GM18951 (cell line): ENCODE measurements around the gene RABGEF1.
A peak's percentile ranks its signal among the peaks of the same experiment; 100 is the strongest.
"Not testable (repeated sequence)": the region's sequence is repeated elsewhere in the genome, so short reads cannot be mapped to it uniquely, and the experiment has no call there.

Experiments used
- POLR2A ChIP-seq: IDR thresholded peaks from 4 replicates; pipeline ENCODE4 v1.6.1; 2011; ENCODE audit warnings: mild to moderate bottlenecking; ENCODE audit not compliant: insufficient read length, insufficient read depth; ENCODE audit errors: extremely low read depth
- in situ Hi-C: fragments of 300-500 bp; cut with MboI; formaldehyde crosslinking; loops from one replicate; pipeline ENCODE4 v1.12.0; 2022; ENCODE audit warnings: low sequenced_read_pairs, mixed read lengths, inconsistent platforms; ENCODE audit not compliant: unreplicated experiment

The RABGEF1 gene

GRCh38 chr7:66740302-66740979 is at the start of gene RABGEF1:
Gene RABGEF1 (plus strand): TSS chr7:66740733. CDS start chr7:66771900, 31,167 bp downstream.
- TF ChIP-seq POLR2A = peak; percentile 84
- in situ Hi-C loops = no loop called here

DNA sequence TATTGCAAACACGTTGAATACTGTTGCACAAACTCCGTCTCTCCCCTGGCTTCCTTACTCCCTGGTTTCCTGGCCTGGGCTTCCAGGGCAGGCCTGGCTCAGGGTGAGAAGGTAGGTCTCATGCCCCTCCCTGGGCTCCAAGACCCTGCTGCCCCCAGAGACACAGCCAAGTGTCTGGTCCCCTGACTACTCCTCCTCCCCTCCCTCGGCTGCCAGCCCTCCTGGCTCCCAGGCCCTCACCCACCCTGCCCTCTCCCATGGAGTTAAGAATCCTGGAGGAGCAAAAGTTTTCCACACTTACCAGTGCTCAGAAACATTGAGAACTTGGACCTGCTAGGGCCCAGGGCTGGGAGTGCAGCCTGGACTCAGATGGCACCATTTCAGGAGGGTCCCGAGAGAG is 47.2 kb upstream of the RABGEF1 start:
- in situ Hi-C loops = no loop called here
- TF ChIP-seq POLR2A = no peak

DNA sequence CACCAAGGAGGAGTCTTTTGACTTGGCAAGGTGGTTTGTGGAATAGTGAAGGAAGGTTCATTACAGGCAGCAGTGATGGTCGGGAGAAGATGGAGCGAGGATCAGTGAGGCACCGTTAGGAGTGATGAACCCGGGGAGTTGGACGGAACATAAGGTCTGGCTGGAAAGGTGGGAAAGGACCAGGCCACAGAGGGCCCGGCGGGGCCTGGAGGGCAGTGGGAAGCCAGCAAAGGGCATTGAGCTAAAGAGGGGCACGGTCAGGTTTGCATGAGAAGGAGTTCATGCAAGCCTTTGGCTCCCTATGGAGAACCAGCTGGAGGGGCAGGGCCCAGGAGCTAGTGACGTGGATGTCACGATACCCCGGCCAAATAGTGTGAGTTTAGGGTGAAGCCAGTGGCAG is 46.2 kb upstream of the RABGEF1 start:
- in situ Hi-C loops = no loop called here
- TF ChIP-seq POLR2A = no peak

DNA sequence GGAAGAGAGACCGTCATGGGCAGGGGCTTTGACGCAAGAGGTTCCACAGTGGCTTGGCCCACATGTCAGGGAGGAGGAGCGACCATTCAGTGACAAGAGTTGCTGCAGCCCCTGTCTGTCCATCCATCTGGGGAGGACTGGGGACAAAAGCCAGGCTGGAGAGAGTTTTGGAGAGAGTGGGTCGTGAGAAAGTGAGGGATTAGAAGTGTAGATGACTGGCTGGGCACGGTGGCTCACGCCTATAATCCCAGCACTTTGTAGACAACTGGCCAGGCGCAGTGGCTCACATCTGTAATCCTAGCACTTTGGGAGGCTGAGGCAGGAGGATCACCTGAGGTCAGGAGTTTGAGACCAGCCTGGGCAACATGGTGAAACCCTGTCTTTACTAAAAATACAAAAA is 45.1 kb upstream of the RABGEF1 start:
- in situ Hi-C loops = not testable (repeated sequence)

DNA sequence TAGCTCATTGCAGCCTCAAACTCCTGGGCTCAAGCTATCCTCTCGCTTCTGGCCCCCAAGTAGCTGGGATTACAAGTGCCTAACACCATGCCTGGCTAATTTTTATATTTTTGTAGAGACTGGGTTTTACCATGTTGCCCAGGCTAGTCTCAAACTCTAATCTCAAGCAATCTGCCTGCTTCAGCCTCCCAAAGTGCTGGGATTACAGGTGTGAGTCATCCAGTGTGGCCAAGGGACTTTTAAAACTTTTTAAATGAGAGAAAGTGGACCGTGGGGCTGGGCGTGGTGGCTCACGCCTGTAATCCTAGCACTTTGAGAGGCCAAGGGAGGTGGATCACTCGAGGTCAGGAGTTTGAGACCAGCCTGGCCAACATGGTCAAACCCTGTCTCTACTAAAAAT is 44.4 kb upstream of the RABGEF1 start:
- in situ Hi-C loops = not testable (repeated sequence)

DNA sequence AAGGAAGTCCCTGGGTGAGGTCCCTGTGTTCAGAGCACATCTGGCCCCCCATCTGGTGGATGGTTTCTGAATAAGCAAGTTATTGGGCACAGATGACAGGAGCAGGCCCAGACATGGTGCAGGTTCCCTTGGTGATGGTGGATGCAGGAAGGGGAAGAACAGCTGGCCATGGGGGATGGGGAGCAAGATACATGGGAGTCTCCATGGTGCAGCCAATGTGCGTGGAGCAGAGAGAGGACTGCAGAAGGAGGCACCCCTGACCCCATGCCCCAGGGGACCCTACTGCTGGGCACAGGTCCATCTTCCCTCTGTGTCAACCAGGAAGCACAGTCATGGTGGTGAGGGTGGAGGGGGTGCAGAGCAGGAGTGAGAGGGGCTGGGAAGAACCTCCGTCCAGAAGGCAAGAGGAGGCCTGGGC is 43.8 kb upstream of the RABGEF1 start:
- TF ChIP-seq POLR2A = no peak
- in situ Hi-C loops = no loop called here

- TF ChIP-seq POLR2A = no peak
- in situ Hi-C loops = no loop called here
Measured at GRCh38 chr7:66697449-66698438, 42.8 kb upstream of the RABGEF1 start.

DNA sequence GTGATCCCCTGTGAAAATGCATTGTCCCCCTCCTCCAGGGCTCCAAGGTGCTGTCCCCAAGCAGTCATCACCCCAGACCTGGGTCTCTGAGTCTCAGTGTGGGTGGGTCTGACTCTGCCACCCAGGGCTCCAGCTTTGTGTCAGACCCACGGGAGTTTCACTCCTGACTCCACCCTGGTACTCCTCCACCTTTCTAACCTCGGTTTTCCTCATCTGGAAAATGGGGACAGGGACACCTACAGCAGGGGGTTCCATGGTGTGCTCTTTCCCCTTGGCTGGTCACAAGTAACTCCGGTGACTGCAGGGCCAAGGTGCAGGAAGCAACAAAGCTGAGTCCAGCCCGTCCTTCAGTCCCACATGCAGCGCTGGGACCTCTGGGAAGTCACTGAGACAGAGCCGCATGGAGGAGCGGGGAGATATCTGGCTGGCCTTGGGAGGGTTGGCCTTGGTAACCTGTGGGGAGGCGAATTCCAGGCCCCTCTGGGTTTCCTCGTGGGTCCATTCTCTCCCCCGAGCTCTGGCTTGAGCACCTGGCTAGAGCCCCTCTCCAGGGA is 41.8 kb upstream of the RABGEF1 start:
- TF ChIP-seq POLR2A = no peak
- in situ Hi-C loops = no loop called here

- in situ Hi-C loops = no loop called here
- no peak for TF ChIP-seq POLR2A
Measured at GRCh38 chr7:66699998-66700397, 40.5 kb upstream of the RABGEF1 start.

DNA sequence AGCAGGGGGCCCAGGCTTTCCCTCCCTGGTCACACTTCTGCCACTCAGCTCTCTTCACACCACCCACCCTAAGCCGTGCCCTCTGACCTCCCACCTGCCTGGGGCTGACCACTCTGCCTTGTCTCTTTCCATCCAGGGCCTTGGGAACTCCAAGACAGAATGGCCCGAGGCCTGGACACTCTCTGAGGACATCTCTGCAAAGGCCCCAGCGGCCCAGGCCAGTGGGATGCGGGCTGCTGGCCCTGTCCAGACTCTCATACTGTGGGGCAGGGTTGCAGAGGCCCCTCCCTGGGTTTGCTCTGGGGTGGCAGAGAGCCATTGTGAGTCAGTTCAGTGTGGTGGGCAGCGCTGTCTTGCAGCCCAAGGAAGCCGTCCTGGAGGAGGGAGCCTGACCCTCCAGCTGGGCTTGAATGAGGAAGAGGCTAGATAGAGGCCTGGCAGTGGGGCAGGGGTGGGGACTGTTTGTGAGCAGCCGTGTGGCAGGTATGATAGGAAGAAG is 39.9 kb upstream of the RABGEF1 start:
- in situ Hi-C loops = no loop called here
- no peak for TF ChIP-seq POLR2A

DNA sequence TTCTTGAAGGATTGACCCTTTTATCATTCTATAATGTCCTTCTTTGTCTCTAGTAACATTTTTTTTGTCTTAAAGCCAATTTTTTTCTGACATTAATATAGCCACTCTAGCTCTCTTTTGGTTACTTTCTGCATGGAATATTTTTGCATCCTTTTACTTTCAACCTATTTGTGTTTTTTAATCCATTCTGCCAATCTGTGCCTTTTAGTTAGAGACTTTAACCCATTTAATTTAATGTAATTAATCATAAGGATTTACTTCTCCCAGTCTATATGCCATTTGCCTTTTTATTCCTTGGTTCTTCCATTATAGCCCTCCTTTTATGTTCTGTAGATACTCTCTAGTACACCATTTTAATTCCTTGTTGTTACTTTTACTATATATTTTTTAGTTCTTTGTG is 32.7 kb upstream of the RABGEF1 start:
- in situ Hi-C loops = no loop called here
- TF ChIP-seq POLR2A = no peak

GRCh38 chr7:66710752-66711151 is 29.8 kb upstream of the RABGEF1 start:
- in situ Hi-C loops = not testable (repeated sequence)

- TF ChIP-seq POLR2A = no peak
- in situ Hi-C loops = no loop called here
Measured at GRCh38 chr7:66713687-66714086, 26.8 kb upstream of the RABGEF1 start.

- in situ Hi-C loops = not testable (repeated sequence)
Measured at GRCh38 chr7:66716634-66717033, 23.9 kb upstream of the RABGEF1 start.
